HG03565 (cell line): ENCODE results near the gene CPA5.
"Not testable (repeated sequence)": the region's sequence is repeated elsewhere in the genome, so short reads cannot be mapped to it uniquely, and the experiment has no call there.

Source experiments
- ATAC-seq: cut with Tn5 transposase; IDR thresholded peaks from one replicate; pipeline ENCODE4 v1.9.1; 2021; ENCODE audit warnings: mild to moderate bottlenecking, moderate library complexity; ENCODE audit not compliant: unreplicated experiment

CPA5 gene

DNA sequence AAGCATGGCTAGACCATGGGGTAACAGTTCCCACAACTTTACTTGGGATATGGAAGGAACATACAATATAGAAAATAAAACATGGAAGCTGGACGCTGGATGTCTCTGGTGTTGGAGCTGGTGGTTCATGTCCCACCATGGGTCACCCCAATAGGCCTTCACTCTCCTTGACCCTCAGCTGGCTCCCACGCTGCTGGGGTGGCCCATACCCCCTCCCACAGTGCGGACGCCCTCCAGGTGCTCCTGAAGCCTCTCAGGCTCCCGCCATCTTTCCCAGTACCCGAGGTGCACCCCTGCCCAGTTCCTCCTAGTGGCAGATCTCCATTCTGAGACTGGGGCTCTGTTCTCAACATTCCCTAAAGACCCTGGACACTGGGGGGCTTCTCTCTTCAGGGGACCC, 29.9 kb downstream of the CPA5 start:
- no peak for ATAC-seq

GRCh38 chr7:130376461-130376860, 31.8 kb downstream of the CPA5 start:
- not testable (repeated sequence) for ATAC-seq

- no peak for ATAC-seq
Observed at GRCh38 chr7:130377178-130377577, 32.6 kb downstream of the CPA5 start.

- no peak for ATAC-seq
Observed at GRCh38 chr7:130379019-130379418, 34.4 kb downstream of the CPA5 start.

- no peak for ATAC-seq
Observed at GRCh38 chr7:130379532-130379920, 34.9 kb downstream of the CPA5 start.

- ATAC-seq = no peak
Observed at GRCh38 chr7:130379921-130380860, 35.6 kb downstream of the CPA5 start, which contains the start of gene CPA1. TSS of gene CPA1 (plus strand) at chr7:130380494. CDS start at chr7:130380521, 27 bp downstream.

DNA sequence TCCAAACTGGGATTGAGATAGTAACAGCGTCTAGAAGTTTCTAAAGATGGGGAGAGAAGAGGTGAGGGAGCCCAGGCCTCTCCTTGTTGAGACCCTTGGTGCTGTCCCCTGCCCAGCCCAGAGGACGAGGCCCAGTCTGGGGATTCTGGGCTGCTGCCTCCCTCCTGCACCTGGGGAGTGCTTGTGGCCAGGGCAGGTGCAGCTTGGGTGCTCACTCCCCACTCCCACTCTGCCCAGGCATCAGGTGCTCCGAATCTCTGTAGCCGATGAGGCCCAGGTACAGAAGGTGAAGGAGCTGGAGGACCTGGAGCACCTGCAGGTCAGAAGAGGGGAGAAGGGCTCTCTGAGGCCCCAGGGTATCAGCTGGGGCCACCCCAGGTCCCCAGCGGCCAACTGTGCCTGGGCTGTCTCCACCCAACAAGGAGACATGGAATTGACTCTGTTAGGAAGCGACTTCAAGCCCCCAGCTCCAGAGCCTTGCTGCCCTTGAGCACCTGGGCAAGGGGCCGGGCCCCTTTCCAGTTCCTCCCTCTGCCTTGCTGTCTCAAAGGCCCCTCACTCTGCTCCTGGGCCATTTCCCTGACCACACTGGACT, 36.3 kb downstream of the CPA5 start:
- no peak for ATAC-seq

GRCh38 chr7:130381468-130382312, 37.1 kb downstream of the CPA5 start:
- no peak for ATAC-seq

- no peak for ATAC-seq
Observed at GRCh38 chr7:130383187-130383980, 38.8 kb downstream of the CPA5 start.

DNA sequence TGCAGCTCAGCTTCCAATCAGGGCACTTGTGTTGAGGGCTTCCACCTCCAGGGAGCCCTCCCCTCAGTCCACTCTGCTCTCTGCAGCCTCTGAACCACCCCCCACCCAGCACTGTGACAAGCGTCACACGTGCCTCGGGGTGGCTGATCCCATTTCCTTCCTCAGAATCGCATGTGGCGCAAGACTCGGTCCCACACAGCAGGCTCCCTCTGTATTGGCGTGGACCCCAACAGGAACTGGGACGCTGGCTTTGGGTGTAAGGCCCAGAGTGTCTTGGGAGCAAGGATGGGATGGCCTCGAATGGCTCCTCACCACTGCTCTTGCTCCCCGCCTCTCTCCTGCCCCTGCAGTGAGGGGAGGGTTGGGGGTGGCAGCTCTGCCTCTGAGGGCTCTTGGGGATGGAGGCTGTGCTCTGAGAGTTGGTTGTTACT, 39.8 kb downstream of the CPA5 start:
- no peak for ATAC-seq

- no peak for ATAC-seq
Observed at GRCh38 chr7:130384841-130385599, 40.4 kb downstream of the CPA5 start.

DNA sequence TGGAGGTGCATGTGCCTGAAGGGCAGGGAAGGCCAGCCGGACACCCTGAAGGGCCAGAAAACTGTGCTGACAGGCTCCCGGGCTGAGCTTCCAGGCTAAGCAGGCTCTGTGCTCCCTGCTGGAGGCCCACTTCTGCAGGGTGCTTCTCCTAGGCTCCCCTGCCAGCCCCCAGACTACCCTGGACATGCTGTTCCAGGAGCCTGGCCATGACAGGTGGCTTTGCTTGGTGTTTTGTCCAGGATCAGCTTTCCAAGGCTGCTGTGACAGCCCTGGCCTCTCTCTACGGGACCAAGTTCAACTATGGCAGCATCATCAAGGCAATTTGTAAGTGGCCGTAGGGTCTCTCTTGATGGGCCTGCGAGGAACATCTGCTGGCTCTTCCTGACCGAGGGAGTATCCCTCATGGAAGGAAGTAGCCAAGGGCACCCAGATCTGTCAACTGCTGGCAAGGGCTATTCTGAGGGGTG, 41.0 kb downstream of the CPA5 start:
- ATAC-seq = no peak

- no peak for ATAC-seq
Observed at GRCh38 chr7:130386876-130387275, 42.3 kb downstream of the CPA5 start.

DNA sequence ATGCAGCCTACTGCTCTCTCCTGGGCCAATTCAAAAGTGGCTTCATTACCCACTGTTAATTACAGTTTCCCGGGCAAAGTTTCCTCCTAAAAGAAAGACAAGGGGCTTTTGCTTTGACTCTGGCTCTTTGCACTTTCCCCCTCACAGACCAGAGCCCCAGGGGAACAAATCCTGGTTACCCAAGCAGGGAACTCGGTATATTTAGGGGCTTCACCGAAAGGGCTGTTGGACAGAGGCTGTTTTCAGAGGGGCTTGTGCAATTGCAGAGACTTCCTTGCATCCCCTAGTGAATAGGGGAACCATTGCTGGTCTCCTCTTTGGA, 42.7 kb downstream of the CPA5 start:
- ATAC-seq = no peak

- ATAC-seq = no peak
Observed at GRCh38 chr7:130387628-130388403, 43.2 kb downstream of the CPA5 start.

DNA sequence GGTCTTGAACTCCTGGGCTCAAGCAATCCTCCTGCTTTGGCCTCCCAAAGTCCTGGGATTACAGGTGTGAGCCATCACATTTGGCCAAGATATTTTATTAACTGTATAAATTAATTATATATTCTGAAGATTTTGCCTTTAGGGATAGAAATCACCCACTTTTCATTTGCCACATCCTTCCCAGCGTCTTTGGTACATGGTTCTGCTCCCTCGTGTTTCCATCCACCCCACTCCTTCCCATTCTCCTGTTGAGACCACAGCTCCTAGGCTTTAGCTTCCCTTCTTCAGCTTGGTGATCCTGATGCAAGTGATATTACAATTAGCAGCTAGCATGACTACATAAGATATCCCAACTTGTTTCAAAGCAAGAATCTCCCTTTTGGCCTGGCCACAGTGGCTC, 44.1 kb downstream of the CPA5 start:
- no peak for ATAC-seq

DNA sequence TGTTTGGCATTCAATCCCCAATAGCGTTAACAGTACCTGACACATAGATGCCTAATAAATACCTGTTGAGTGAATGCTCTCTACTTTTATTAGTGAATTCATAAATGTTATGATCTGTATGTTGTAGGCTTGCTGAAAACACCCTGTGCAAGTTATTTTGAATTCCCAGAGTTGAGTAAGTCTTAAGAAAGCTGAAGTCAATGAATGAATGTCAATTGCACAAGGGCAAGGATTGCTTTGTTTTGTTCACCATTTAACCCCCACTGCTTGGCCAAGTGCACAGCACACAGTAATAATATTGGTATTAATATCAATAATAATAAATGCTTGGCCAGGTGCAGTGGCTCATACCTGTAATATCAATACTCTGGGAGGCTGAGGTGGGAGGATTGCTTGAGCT, 45.9 kb downstream of the CPA5 start:
- ATAC-seq = no peak

DNA sequence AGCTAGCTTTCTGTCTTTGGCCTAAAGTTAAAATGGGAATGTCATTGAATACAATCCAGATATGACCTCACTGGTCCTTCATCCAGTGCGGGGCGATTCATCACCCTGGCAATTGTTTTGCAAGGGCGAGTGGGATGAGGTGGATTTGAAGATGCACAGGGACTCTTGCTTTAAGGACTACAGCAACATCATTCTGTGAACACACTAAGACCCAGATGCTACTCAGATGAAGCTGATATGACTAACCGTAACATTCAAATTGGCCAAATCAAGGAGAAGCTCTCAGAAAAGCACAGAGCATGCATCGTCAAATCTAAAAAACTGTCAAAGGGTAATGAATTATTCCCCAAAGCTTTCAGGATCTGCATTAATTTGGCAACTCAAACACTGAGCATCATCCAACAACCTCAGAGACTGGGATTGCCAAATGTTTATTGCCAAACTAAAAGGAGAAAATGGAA, 48.5 kb downstream of the CPA5 start:
- ATAC-seq = no peak

- ATAC-seq = no peak
Observed at GRCh38 chr7:130393841-130394411, 49.3 kb downstream of the CPA5 start.
